Measurements from ENCODE around the gene EXOC4.
A peak's percentile ranks its signal among the peaks of the same experiment; 100 is the strongest.

Gene EXOC4

GRCh38 chr7:133353775-133354174 lies 100.9 kb downstream of the EXOC4 start:
- peaks cover 15% of the 10 kb centered on the region; the same call in 1 of the 2 replicates for H3K36me3 ChIP-seq (ENCODE audit: insufficient read depth, low read length)
- no peak overlapping the region for H3K9ac ChIP-seq (ENCODE audit: insufficient read length)
- DNase-seq (ENCODE audit: low read depth, low spot score), result no peak
- peak overlapping the region; percentile 99; the same call in 1 of the 2 replicates for H3K27ac ChIP-seq
- peaks cover 21% of the 10 kb centered on the region; the same call in 1 of the 2 replicates for H3K9me3 ChIP-seq (ENCODE audit: low read depth, low read length)
- TF ChIP-seq FOXP2 (optimal IDR thresholded peaks at IDR 0.05; ENCODE audit: control extremely low read depth, extremely low read length, insufficient read depth) (no peak), EZH2 (IDR thresholded peaks at IDR 0.05) (no peak), POLR2AphosphoS5 (IDR thresholded peaks at IDR 0.05; ENCODE audit: borderline replicate concordance, low read depth, low read length) (no peak)
- H3K4me3 ChIP-seq, result no peak overlapping the region

- DNase-seq (ENCODE audit: low read depth, low spot score), result peak; percentile 28
- TF ChIP-seq EZH2 (IDR thresholded peaks at IDR 0.05), result no peak
- no peak for TF ChIP-seq FOXP2 (optimal IDR thresholded peaks at IDR 0.05; ENCODE audit: control extremely low read depth, extremely low read length, insufficient read depth)
- TF ChIP-seq POLR2AphosphoS5 (IDR thresholded peaks at IDR 0.05; ENCODE audit: borderline replicate concordance, low read depth, low read length), result no peak
- peaks cover 21% of the 10 kb centered on the region; the same call in 1 of the 2 replicates for H3K9me3 ChIP-seq (ENCODE audit: low read depth, low read length)
- peak overlapping the region; percentile 73 for H3K9ac ChIP-seq (ENCODE audit: insufficient read length)
- peaks cover 15% of the 10 kb centered on the region; the same call in 1 of the 2 replicates for H3K36me3 ChIP-seq (ENCODE audit: insufficient read depth, low read length)
- H3K27ac ChIP-seq, result peak overlapping the region; percentile 99
- peak overlapping the region; percentile 71 for H3K4me3 ChIP-seq
These were observed 101.9 kb downstream of the EXOC4 start for GRCh38 chr7:133354546-133355324.

GRCh38 chr7:133355325-133355708 lies 102.4 kb downstream of the EXOC4 start:
- H3K36me3 ChIP-seq (ENCODE audit: insufficient read depth, low read length), result peaks cover 15% of the 10 kb centered on the region; the same call in 1 of the 2 replicates
- peak overlapping the region; percentile 71 for H3K4me3 ChIP-seq
- DNase-seq (ENCODE audit: low read depth, low spot score), result peak; percentile 78
- H3K9me3 ChIP-seq (ENCODE audit: low read depth, low read length), result peaks cover 21% of the 10 kb centered on the region; the same call in 1 of the 2 replicates
- H3K27ac ChIP-seq, result peak overlapping the region; percentile 99
- peak overlapping the region; percentile 73 for H3K9ac ChIP-seq (ENCODE audit: insufficient read length)
- TF ChIP-seq EZH2 (IDR thresholded peaks at IDR 0.05) (no peak), FOXP2 (optimal IDR thresholded peaks at IDR 0.05; ENCODE audit: control extremely low read depth, extremely low read length, insufficient read depth) (no peak), POLR2AphosphoS5 (IDR thresholded peaks at IDR 0.05; ENCODE audit: borderline replicate concordance, low read depth, low read length) (no peak)

- Histone ChIP-seq H3K36me3 (ENCODE audit: insufficient read depth, low read length) (peaks cover 15% of the 10 kb centered on the region; the same call in 1 of the 2 replicates), H3K4me3 (peak overlapping the region; percentile 16; the same call in 1 of the 2 replicates), H3K9ac (ENCODE audit: insufficient read length) (peak overlapping the region; percentile 73), H3K9me3 (ENCODE audit: low read depth, low read length) (peaks cover 20% of the 10 kb centered on the region; the same call in 1 of the 2 replicates), H3K27ac (peak overlapping the region; percentile 99)
- TF ChIP-seq EZH2 (IDR thresholded peaks at IDR 0.05), result no peak
- no peak for TF ChIP-seq POLR2AphosphoS5 (IDR thresholded peaks at IDR 0.05; ENCODE audit: borderline replicate concordance, low read depth, low read length)
- no peak for DNase-seq (ENCODE audit: low read depth, low spot score)
These were observed 102.9 kb downstream of the EXOC4 start for GRCh38 chr7:133355822-133356221.

- Histone ChIP-seq H3K27ac (peak overlapping the region; percentile 93), H3K9me3 (ENCODE audit: low read depth, low read length) (no peaks in the 10 kb centered on the region), H3K36me3 (ENCODE audit: insufficient read depth, low read length) (peaks cover 4% of the 10 kb centered on the region; the same call in 1 of the 2 replicates), H3K4me3 (peak overlapping the region; percentile 29), H3K9ac (ENCODE audit: insufficient read length) (peak overlapping the region; percentile 74)
- no peak for DNase-seq (ENCODE audit: low read depth, low spot score)
- TF ChIP-seq POLR2AphosphoS5 (IDR thresholded peaks at IDR 0.05; ENCODE audit: borderline replicate concordance, low read depth, low read length) (no peak), FOXP2 (optimal IDR thresholded peaks at IDR 0.05; ENCODE audit: control extremely low read depth, extremely low read length, insufficient read depth) (no peak), EZH2 (IDR thresholded peaks at IDR 0.05) (no peak)
These were observed 105.8 kb downstream of the EXOC4 start for GRCh38 chr7:133358708-133359107.

GRCh38 chr7:133359449-133359848 lies 106.6 kb downstream of the EXOC4 start:
- peak; percentile 47 for DNase-seq (ENCODE audit: low read depth, low spot score)
- no peaks in the 10 kb centered on the region for H3K9me3 ChIP-seq (ENCODE audit: low read depth, low read length)
- H3K9ac ChIP-seq (ENCODE audit: insufficient read length), result peak overlapping the region; percentile 74
- TF ChIP-seq EZH2 (IDR thresholded peaks at IDR 0.05) (no peak), FOXP2 (optimal IDR thresholded peaks at IDR 0.05; ENCODE audit: control extremely low read depth, extremely low read length, insufficient read depth) (no peak), POLR2AphosphoS5 (IDR thresholded peaks at IDR 0.05; ENCODE audit: borderline replicate concordance, low read depth, low read length) (no peak)
- peaks cover 4% of the 10 kb centered on the region; the same call in 1 of the 2 replicates for H3K36me3 ChIP-seq (ENCODE audit: insufficient read depth, low read length)
- H3K27ac ChIP-seq, result peak overlapping the region; percentile 93
- H3K4me3 ChIP-seq, result peak overlapping the region; percentile 29; the same call in 1 of the 2 replicates

GRCh38 chr7:133360201-133360600 lies 107.3 kb downstream of the EXOC4 start:
- Histone ChIP-seq H3K9ac (ENCODE audit: insufficient read length) (peak overlapping the region; percentile 58), H3K27ac (peak overlapping the region; percentile 93), H3K36me3 (ENCODE audit: insufficient read depth, low read length) (peaks cover 4% of the 10 kb centered on the region; the same call in 1 of the 2 replicates), H3K4me3 (no peak overlapping the region), H3K9me3 (ENCODE audit: low read depth, low read length) (no peaks in the 10 kb centered on the region)
- no peak for TF ChIP-seq EZH2 (IDR thresholded peaks at IDR 0.05)
- TF ChIP-seq FOXP2 (optimal IDR thresholded peaks at IDR 0.05; ENCODE audit: control extremely low read depth, extremely low read length, insufficient read depth), result no peak
- no peak for DNase-seq (ENCODE audit: low read depth, low spot score)

- DNase-seq (ENCODE audit: low read depth, low spot score), result no peak
- Histone ChIP-seq H3K36me3 (ENCODE audit: insufficient read depth, low read length) (peaks cover 4% of the 10 kb centered on the region; the same call in 1 of the 2 replicates), H3K27ac (no peak overlapping the region), H3K4me3 (no peak overlapping the region), H3K9ac (ENCODE audit: insufficient read length) (no peak overlapping the region), H3K9me3 (ENCODE audit: low read depth, low read length) (no peaks in the 10 kb centered on the region)
- TF ChIP-seq POLR2AphosphoS5 (IDR thresholded peaks at IDR 0.05; ENCODE audit: borderline replicate concordance, low read depth, low read length) (no peak), FOXP2 (optimal IDR thresholded peaks at IDR 0.05; ENCODE audit: control extremely low read depth, extremely low read length, insufficient read depth) (no peak), EZH2 (IDR thresholded peaks at IDR 0.05) (no peak)
These were observed 108.9 kb downstream of the EXOC4 start for GRCh38 chr7:133361806-133362205.

All from SK-N-MC (cell line).